ENCODE data around the gene LPGAT1. TPM values are rescaled to one million over a fixed set of nuclear protein-coding genes. Genes with fewer than 3 reads are reported as not detected.

LPGAT1 gene
- total and polyA plus RNA-seq, 2 donors (not counting 3 experiments of a cell fraction or from before 2014, with no cell fraction given) = 6.1 to 46.0 TPM

- Histone ChIP-seq H3K4me1 (ENCODE audit: control insufficient read depth, extremely low read depth, insufficient read depth, low read length) (peaks cover 7% of the 10 kb centered on the region), H3K9me3 (replicated peaks; ENCODE audit: control insufficient read depth, insufficient read depth, low read length) (no peaks in the 10 kb centered on the region), H3K27ac (ENCODE audit: insufficient read depth, low read depth, low read length) (no peak overlapping the region), H3K79me2 (ENCODE audit: control insufficient read depth, insufficient read depth, low read length) (peaks cover 4% of the 10 kb centered on the region), H3K4me2 (ENCODE audit: insufficient read depth, low read length) (no peak overlapping the region), H3K27me3 (ENCODE audit: control insufficient read depth in 2 of 2, insufficient read depth in 2 of 2, low read length in 2 of 2) (peaks cover 0 to 6% of the 10 kb centered on the region in 2 experiments), H2AFZ (ENCODE audit: low read depth, low read length) (no peak overlapping the region), H3K9ac (replicated peaks; ENCODE audit: extremely low read depth, insufficient read depth, low read length) (no peak overlapping the region), H3K9me1 (replicated peaks; ENCODE audit: control insufficient read depth, extremely low read depth, insufficient read depth, low read length) (no peaks in the 10 kb centered on the region), H4K20me1 (replicated peaks; ENCODE audit: control insufficient read depth, extremely low read depth, insufficient read depth, low read length) (no peaks in the 10 kb centered on the region), H3K36me3 (ENCODE audit: control insufficient read depth in 2 of 2, extremely low read depth in 1 of 2, insufficient read depth in 2 of 2, low read length in 2 of 2) (no peaks in the 10 kb centered on the region), H3K4me3 (replicated peaks in 1 of 3; ENCODE audit: insufficient read depth in 1 of 3, low read depth in 1 of 3, low read length in 3 of 3) (no peak overlapping the region)
- ChIA-PET POLR2A (no interaction called here), CTCF (interaction anchor here (2.0 kb wide), 1 partner anchor 152 kb away, joined by 6 read pairs; no protein-coding TSS in a partner anchor)
- no TSS peak for BruUV-seq (replicated peaks)
- no peak for FAIRE-seq
- intact Hi-C loops (cut with micrococcal nuclease) = loop anchor here (5.0 kb wide), 2 partner anchors 105 to 255 kb away; partner anchors contain the start of gene SLC30A1
- TF ChIP-seq GATA2 (IDR thresholded peaks at IDR 0.05; ENCODE audit: insufficient read depth, insufficient read length, low read depth, low read length) (no peak), POLR2A (IDR thresholded peaks at IDR 0.05; ENCODE audit: low read depth, low read length) (no peak), EZH2 (IDR thresholded peaks at IDR 0.05; ENCODE audit: borderline replicate concordance, low read depth, low read length, severe bottlenecking) (no peak), JUN (IDR thresholded peaks at IDR 0.05; ENCODE audit: borderline replicate concordance, insufficient read depth, insufficient read length, low read depth) (no peak), CTCF (IDR thresholded peaks at IDR 0.05; ENCODE audit: extremely low read depth in 1 of 2, insufficient read depth in 1 of 2, low read depth in 1 of 2, low read length in 2 of 2) (no peak), MAX (IDR thresholded peaks at IDR 0.05; ENCODE audit: insufficient read depth, insufficient read length) (no peak), MYC (IDR thresholded peaks at IDR 0.05; ENCODE audit: low read depth, low read length) (no peak), POLR2AphosphoS5 (IDR thresholded peaks at IDR 0.05; ENCODE audit: insufficient read depth, low read depth, low read length) (no peak), FOS (IDR thresholded peaks at IDR 0.05; ENCODE audit: borderline replicate concordance, insufficient read depth, low read length) (no peak)
- DNase-seq (ENCODE audit: low read depth, low spot score) = no peak
- dilution Hi-C loops (cut with MboI; ENCODE audit: extremely low pct_ligation_motif_present, low sequenced_read_pairs) = no loop called here
Measured at GRCh38 chr1:211832661-211833060, 2.1 kb upstream of the LPGAT1 start.
